Thymus (tissue), 11 donors: Measurements from ENCODE around the gene CELSR2. TPM values are rescaled to one million over a fixed set of nuclear protein-coding genes. Genes with fewer than 3 reads are reported as not detected.

Experiments
- DNase-seq, 9 donors: peaks; one replicate each; pipeline ENCODE4 v3.0.0-alpha.2; 2013; ENCODE audit warnings: low spot score in 9 of 9, low read depth in 6 of 9, missing footprints in 1 of 9
- H3K27ac ChIP-seq, 2 donors: one replicate each; pipeline ENCODE4 v1.5.1; 2013; ENCODE audit warnings: control low read depth in 1 of 2, low read depth in 1 of 2, low read length in 1 of 2, mild to moderate bottlenecking in 1 of 2, moderate library complexity in 1 of 2
- H3K27me3 ChIP-seq, 2 donors: one replicate each; pipeline ENCODE4 v1.5.1; 2013; ENCODE audit warnings: low read length in 1 of 2; ENCODE audit not compliant: control insufficient read depth in 2 of 2, insufficient read depth in 1 of 2
- H3K36me3 ChIP-seq, 2 donors: one replicate each; pipeline ENCODE4 v1.5.1; 2013; ENCODE audit warnings: low read length in 1 of 2, mild to moderate bottlenecking in 1 of 2, moderate library complexity in 1 of 2; ENCODE audit not compliant: control insufficient read depth in 2 of 2, insufficient read depth in 2 of 2
- H3K4me1 ChIP-seq, 2 donors: one replicate each; pipeline ENCODE4 v1.5.1; 2013; ENCODE audit warnings: low read length in 2 of 2; ENCODE audit not compliant: control insufficient read depth in 2 of 2, insufficient read depth in 2 of 2
- H3K4me3 ChIP-seq, 2 donors: one replicate each; pipeline ENCODE4 v1.5.1; 2013; ENCODE audit warnings: low read length in 2 of 2, control low read depth in 1 of 2, mild to moderate bottlenecking in 1 of 2
- H3K9me3 ChIP-seq, 2 donors: one replicate each; pipeline ENCODE4 v1.5.1; 2013; ENCODE audit warnings: low read length in 1 of 2, mild to moderate bottlenecking in 1 of 2; ENCODE audit not compliant: control insufficient read depth in 2 of 2, insufficient read depth in 1 of 2
- WGBS: extraction: QIAGEN DNeasy Blood & Tissue Kit; methylation state at CpG from one replicate; pipeline ENCODE4 v1.1.7; 2013; 5-methylcytosine and 5-hydroxymethylcytosine counted together
- polyA plus RNA-seq: library from polyadenylated mRNA; stranded (reverse); fragments of 200-250 nt; gene quantifications from one replicate; pipeline ENCODE4 v1.2.3, GENCODE V29; 2013
- total RNA-seq: library from RNA; stranded (reverse); fragments of 120-200 nt; gene quantifications from one replicate; pipeline ENCODE4 v1.2.4, GENCODE V29; 2013
- donor health status: healthy.

Gene CELSR2
- total and polyA plus RNA-seq, 2 donors = 1.2 to 2.5 TPM

DNA sequence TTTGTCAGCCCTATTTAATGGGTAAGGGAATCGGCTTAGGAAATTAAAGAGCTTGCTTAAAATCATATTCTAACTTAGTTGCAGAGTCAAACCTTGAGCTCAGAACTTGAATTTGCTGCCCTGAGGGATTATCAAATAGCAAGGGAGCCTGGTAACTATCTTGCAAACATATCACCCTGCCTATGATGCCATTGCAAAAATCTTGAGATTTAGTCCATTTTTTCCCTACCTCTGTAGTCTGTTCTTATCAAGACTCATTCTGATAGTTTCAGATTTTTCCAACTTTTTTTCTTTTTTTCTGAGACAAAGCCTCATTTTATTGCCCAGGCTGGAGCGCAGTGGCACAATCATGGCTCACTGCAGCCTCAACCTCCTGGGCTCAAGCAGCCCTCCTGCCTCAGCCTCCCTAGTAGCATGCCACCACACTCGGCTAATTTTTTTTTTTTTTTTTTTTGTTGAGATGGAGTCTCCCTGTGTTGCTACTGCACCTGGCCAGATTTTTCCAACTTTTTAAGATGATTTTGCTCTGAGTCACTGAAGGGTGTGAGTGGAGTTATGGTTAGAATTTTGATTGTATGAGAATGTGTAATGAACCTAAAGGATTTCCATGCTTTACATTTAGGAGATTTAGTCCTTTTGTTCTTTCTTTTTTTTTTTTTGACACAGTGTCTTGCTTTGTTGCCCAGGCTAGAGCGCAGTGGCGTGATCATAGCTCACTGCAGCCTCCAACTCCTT, 23.5 kb upstream of the CELSR2 start:
- H3K27me3 ChIP-seq = no peaks in the 10 kb centered on the region
- no peak overlapping the region for H3K4me3 ChIP-seq
- H3K36me3 ChIP-seq = peaks cover 26 to 45% of the 10 kb centered on the region in 2 donors
- no peak for DNase-seq
- H3K9me3 ChIP-seq = peaks cover 0 to 2% of the 10 kb centered on the region in 2 donors
- H3K4me1 ChIP-seq = no peaks in the 10 kb centered on the region
- H3K27ac ChIP-seq = no peak overlapping the region
- over 99% methylated on average over 5 of the region's 5 CpGs for WGBS

DNA sequence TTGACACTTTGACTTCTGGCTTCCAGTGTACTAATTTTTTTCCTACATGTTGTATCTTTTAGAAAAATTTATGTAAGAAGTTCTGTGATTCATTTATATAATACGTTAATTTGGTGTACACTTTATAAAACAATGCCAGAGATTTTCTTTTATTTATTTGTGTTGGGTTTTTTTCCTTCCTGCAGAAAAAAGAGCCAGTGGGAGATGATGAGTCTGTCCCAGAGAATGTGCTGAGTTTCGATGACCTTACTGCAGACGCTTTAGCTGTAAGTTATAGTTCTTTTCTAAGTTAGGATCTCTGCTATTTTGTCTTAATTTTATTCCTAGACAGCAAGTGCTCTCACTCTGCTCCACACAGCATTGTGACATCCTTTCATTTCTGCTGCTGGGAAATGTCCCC, 21.2 kb upstream of the CELSR2 start:
- Histone ChIP-seq H3K9me3 (no peaks in the 10 kb centered on the region), H3K4me1 (no peaks in the 10 kb centered on the region), H3K36me3 (peaks cover 45 to 65% of the 10 kb centered on the region in 2 donors), H3K27me3 (no peaks in the 10 kb centered on the region), H3K27ac (no peak overlapping the region), H3K4me3 (no peak overlapping the region)
- over 99% methylated on average over 3 of the region's 3 CpGs for WGBS
- no peak for DNase-seq

DNA sequence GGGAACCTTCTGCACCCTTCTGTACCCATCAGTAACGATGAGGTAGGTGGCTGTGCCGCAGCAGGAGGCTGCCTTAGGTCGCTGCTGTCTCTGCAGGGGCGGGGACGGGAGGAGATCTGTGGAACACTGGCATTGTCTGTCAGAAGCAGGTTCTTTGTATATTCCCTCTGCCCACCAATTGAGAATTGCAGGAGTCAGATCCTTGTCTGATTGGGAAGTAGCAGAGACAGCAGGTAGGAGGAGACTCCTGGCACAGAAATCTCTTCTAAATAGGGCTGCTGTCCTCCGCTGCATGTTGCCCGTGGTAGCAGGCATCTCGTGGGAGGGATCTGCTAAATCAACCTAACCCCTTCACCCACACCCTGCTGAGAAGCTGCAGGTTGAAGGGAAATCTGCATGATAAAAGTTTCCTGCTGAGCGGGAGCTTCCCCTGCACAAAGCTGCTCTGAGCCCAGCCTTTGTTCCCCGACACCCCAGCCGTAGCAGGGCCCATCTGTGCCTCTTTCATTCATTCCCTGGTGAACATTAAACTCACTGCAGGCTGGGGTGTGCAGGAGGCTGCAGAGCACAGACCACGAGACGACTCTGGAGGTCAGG, 19.7 kb upstream of the CELSR2 start:
- Histone ChIP-seq H3K4me1 (no peaks in the 10 kb centered on the region), H3K36me3 (peaks cover 55 to 63% of the 10 kb centered on the region in 2 donors), H3K27ac (no peak overlapping the region), H3K4me3 (no peak overlapping the region), H3K9me3 (no peaks in the 10 kb centered on the region), H3K27me3 (no peaks in the 10 kb centered on the region)
- 96% methylated on average over 13 of the region's 13 CpGs for WGBS
- DNase-seq = no peak

DNA sequence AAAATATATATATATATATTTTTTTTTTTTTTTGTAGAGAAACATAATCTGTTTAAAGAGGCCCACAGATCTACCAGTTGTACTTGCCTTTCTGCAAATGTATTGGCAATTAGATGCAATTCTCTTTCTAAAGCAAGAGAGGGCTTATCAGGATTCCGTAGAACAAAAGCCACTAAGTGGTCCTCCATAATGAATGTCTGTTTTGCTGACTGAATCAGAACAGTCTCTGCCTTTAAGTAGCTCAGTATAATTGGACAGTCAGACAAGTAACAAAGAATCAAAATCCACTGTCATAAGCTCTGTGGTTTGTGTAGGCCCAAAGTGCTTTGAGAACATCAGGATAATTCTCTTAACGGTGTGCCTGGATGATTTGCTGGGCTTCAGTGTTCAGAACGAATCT, 18.3 kb upstream of the CELSR2 start:
- DNase-seq = no peak
- H3K36me3 ChIP-seq = peaks cover 68 to 75% of the 10 kb centered on the region in 2 donors
- no peak overlapping the region for H3K4me3 ChIP-seq
- no peak overlapping the region for H3K27ac ChIP-seq
- WGBS = 98% methylated on average over 3 of the region's 3 CpGs
- H3K4me1 ChIP-seq = no peaks in the 10 kb centered on the region
- H3K27me3 ChIP-seq = no peaks in the 10 kb centered on the region
- no peaks in the 10 kb centered on the region for H3K9me3 ChIP-seq

DNA sequence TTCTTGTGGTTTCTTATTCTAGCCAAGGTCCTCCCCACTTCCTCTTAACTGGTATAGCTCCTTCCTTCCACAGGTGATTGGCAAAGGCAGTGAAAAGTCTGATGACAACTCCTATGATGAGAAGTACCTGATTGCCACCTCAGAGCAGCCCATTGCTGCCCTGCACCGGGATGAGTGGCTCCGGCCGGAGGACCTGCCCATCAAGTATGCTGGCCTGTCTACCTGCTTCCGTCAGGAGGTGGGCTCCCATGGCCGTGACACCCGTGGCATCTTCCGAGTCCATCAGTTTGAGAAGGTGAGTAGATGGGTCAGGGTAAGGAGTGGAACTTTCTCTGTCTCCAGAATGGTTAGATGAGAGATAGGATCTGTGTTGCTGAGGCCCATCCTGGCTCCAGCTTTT, 14.2 kb upstream of the CELSR2 start:
- WGBS = 98% methylated on average over 7 of the region's 7 CpGs
- Histone ChIP-seq H3K9me3 (no peaks in the 10 kb centered on the region), H3K36me3 (peaks cover 79 to 81% of the 10 kb centered on the region in 2 donors), H3K4me3 (no peak overlapping the region), H3K27me3 (no peaks in the 10 kb centered on the region), H3K4me1 (peaks cover 0 to 4% of the 10 kb centered on the region in 2 donors), H3K27ac (no peak overlapping the region)
- no peak for DNase-seq

DNA sequence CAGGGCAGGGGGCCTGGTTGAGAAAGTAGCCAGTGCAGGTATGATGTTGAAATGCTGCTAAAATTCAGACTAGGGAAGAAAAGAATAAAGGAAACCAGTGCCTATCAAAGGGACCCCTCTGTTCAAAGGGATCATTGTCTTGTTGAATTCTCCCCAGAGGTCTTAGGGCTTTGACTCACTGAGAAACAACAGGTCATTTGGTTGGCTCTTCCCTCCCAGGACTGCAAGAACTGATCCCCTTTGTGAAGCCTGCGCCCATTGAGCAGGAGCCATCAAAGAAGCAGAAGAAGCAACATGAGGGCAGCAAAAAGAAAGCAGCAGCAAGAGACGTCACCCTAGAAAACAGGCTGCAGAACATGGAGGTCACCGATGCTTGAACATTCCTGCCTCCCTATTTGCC, 11.8 kb upstream of the CELSR2 start:
- Histone ChIP-seq H3K27me3 (peaks cover 0 to 20% of the 10 kb centered on the region in 2 donors), H3K4me3 (no peak overlapping the region), H3K9me3 (no peaks in the 10 kb centered on the region), H3K4me1 (peaks cover 0 to 4% of the 10 kb centered on the region in 2 donors), H3K27ac (no peak overlapping the region), H3K36me3 (peaks cover 59 to 61% of the 10 kb centered on the region in 2 donors)
- no peak for DNase-seq
- WGBS = 96% methylated on average over 3 of the region's 3 CpGs

DNA sequence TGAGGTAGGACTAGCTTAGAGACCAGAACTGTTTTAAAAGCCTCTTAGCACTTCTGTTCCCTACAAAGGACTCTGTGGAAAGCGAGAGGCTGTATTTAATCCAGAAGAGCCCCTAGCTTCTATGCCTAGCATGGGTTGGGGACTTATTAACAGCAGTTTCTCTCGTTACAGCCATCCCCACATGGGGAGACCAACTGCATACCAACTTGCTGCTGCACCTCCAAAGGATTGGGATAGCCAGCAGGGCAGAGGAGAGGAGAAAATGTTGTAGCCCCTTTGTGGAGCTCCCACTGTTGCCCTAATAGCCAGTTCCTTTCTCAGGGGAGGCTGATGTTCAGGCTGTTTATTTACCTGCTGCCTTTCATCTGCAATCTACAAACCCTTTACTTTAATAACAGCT, 11.0 kb upstream of the CELSR2 start:
- H3K36me3 ChIP-seq = peaks cover 51 to 53% of the 10 kb centered on the region in 2 donors
- WGBS = 98% methylated on average over 2 of the region's 2 CpGs
- H3K27ac ChIP-seq = no peak overlapping the region
- H3K4me1 ChIP-seq = peaks cover 0 to 4% of the 10 kb centered on the region in 2 donors
- H3K27me3 ChIP-seq = peaks cover 0 to 29% of the 10 kb centered on the region in 2 donors
- DNase-seq = no peak
- H3K4me3 ChIP-seq = no peak overlapping the region
- H3K9me3 ChIP-seq = no peaks in the 10 kb centered on the region

DNA sequence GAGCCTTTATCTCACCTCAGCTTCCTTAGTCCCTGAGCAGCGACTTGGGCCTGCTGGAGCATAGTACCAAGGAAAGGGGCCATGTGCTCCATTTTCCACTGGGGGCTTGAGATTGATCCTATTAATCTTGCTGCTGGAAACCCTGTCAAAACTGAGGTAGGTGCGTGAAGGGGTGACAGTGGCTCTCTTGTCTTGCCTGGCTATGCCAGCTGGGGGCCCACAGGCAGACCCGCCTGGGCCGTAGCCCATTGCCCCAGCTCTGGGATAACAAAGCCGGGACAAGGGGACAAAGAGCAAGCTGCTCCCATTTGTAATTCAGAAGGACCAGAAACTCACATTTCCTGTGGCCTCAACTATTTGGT, 10.3 kb upstream of the CELSR2 start:
- Histone ChIP-seq H3K27ac (no peak overlapping the region), H3K4me3 (no peak overlapping the region)

DNA sequence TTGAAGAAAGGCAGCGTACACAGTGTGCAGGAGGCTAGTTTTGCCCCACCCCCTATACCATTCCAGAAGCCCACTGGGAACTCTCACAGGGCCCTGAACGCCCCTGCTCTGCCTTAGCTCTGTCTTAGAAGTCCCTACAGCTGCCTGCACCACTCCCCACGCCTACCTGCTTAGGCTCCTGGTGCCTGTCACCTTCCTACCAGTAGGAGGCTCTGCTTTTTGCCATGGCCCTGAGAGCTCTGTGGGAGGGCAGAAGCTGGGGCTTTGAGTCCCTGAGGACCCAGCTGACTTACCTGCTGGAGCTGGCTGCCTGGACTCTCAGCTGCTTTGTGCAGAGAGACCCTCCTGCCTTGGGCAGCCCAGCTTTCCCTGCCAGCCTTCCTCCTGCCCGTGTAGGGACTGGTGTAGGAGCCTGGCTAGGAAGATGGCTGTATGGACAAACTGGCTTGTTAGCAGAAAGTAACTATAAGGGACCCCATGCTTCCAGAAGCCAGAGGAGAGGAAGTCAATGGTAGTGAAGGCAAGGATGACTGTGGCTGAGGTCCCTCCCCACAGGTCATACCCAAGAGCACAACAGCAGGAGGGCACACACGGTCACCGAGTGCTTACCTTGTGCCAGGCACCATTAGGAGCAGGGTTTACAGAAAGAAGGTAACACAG, 9.8 kb upstream of the CELSR2 start:
- Histone ChIP-seq H3K4me1 (peaks cover 0 to 4% of the 10 kb centered on the region in 2 donors), H3K36me3 (peaks cover 46 to 47% of the 10 kb centered on the region in 2 donors), H3K9me3 (no peaks in the 10 kb centered on the region), H3K27me3 (peaks cover 0 to 32% of the 10 kb centered on the region in 2 donors), H3K27ac (peak overlapping the region in 1 of 2 donors; percentile 21), H3K4me3 (no peak overlapping the region)
- WGBS = 86% methylated on average over 6 of the region's 6 CpGs
- peak in 2 of 9 donors; percentile 25 to 39 for DNase-seq

More for the DNA sequence above, 10.3 kb upstream of the CELSR2 start:
- Histone ChIP-seq H3K9me3 (no peaks in the 10 kb centered on the region), H3K36me3 (peaks cover 51% of the 10 kb centered on the region in 2 donors), H3K4me1 (peaks cover 0 to 4% of the 10 kb centered on the region in 2 donors), H3K27me3 (peaks cover 0 to 30% of the 10 kb centered on the region in 2 donors)
- 88% methylated on average over 5 of the region's 5 CpGs for WGBS
- DNase-seq = no peak
